K562 (cell line): ENCODE data around the gene ZACN. TPM values are rescaled to one million over a fixed set of nuclear protein-coding genes. Genes with fewer than 3 reads are reported as not detected.

Source experiments
- ATAC-seq: fragments of 200-7000 bp; cut with Tn5 transposase; 3 replicates; pipeline ENCODE4 v1.9.1; 2020; ENCODE audit warnings: moderate library complexity
- BruUV-seq: library from RNA; stranded (reverse); fragments of 400-500 nt; replicated peaks from 2 replicates; lab custom pipeline; 2021; lab: Mats Ljungman, UMichigan
- CTCF ChIA-PET: fragments of 300-600 bp; formaldehyde crosslinking; extraction: SDS; loops from one replicate; lab custom pipeline; 2021; ENCODE audit warnings: low intra/inter-chr PET ratio; lab: Yijun Ruan, JAX
- POLR2A ChIA-PET: fragments of 300-600, 350-650 bp; sonication (Branson Sonifier 250); formaldehyde crosslinking; extraction: SDS; loops from one replicate; lab custom pipeline; 2021; ENCODE audit warnings: antibody characterized with exemption, inconsistent platforms; lab: Yijun Ruan, JAX
- DNase-seq, 4 experiments: peaks; one replicate each; pipeline versions ENCODE4 v3.0.0 to v3.0.0-alpha.2; 2011 to 2018; ENCODE audit warnings: low spot score in 3 of 4, mixed read lengths in 3 of 4; ENCODE audit errors: extremely low read depth in 1 of 4
- FAIRE-seq: peaks from 2 replicates; lab custom pipeline; 2011; peaks lifted over from hg19 to GRCh38; lab: Jason Lieb, UNC
- H2AFZ ChIP-seq: 2 replicates; pipeline ENCODE4 v1.6.0; 2011; ENCODE audit warnings: low read depth, low read length, control low read depth, inconsistent platforms
- H3K27ac ChIP-seq: fragments of 200-600 bp; 3 replicates; pipeline ENCODE4 v1.8.0; 2011; ENCODE audit warnings: low read depth, mild to moderate bottlenecking, control low read depth, inconsistent platforms, low read length, moderate library complexity, mixed read lengths; ENCODE audit errors: extremely low read depth
- H3K27me3 ChIP-seq, 2 experiments: fragments of 300-600 bp in 1 of 2; 2 replicates in 1 of 2; 3 replicates in 1 of 2; pipeline versions ENCODE4 v1.6.0 to v1.8.0; 2011; ENCODE audit warnings: inconsistent platforms in 2 of 2, low read length in 2 of 2, mild to moderate bottlenecking in 1 of 2, mixed read lengths in 1 of 2, moderate library complexity in 1 of 2; ENCODE audit not compliant: control insufficient read depth in 2 of 2, insufficient read depth in 2 of 2
- H3K36me3 ChIP-seq: fragments of 300-600 bp; 3 replicates; pipeline ENCODE4 v1.8.0; 2011; ENCODE audit warnings: mild to moderate bottlenecking, low read length, inconsistent platforms; ENCODE audit not compliant: control insufficient read depth, insufficient read depth
- H3K4me1 ChIP-seq, 2 experiments: fragments of 200-600 bp in 1 of 2; replicated peaks in 1 of 2; 2 replicates in 1 of 2; 3 replicates in 1 of 2; pipeline versions ENCODE4 v1.5.1 to v1.8.0; 2011; ENCODE audit warnings: inconsistent platforms in 2 of 2, low read length in 2 of 2, mild to moderate bottlenecking in 1 of 2, mixed read lengths in 1 of 2, moderate library complexity in 1 of 2; ENCODE audit not compliant: control insufficient read depth in 2 of 2, insufficient read depth in 2 of 2
- H3K4me2 ChIP-seq: 2 replicates; pipeline ENCODE4 v1.6.1; 2011; ENCODE audit warnings: low read length, control low read depth, inconsistent platforms, mixed read lengths; ENCODE audit not compliant: insufficient read depth
- H3K4me3 ChIP-seq: fragments of 200-600 bp; sonication (generic), shearing (Covaris generic); 2 replicates; pipeline ENCODE4 v1.5.1; 2016; ENCODE audit warnings: control low read depth, inconsistent platforms
- H3K79me2 ChIP-seq: fragments of 200-600 bp; 3 replicates; pipeline ENCODE4 v1.8.0; 2011; ENCODE audit warnings: low read length, inconsistent platforms; ENCODE audit not compliant: control insufficient read depth, insufficient read depth
- H3K9ac ChIP-seq, 2 experiments: 2 replicates each; pipeline versions ENCODE4 v1.6.0 to v1.6.1; 2011; ENCODE audit warnings: low read depth in 2 of 2, low read length in 2 of 2, control low read depth in 1 of 2, inconsistent platforms in 1 of 2, mild to moderate bottlenecking in 1 of 2, mixed read lengths in 1 of 2; ENCODE audit not compliant: insufficient read depth in 1 of 2
- H3K9me1 ChIP-seq: one replicate; pipeline ENCODE4 v1.6.0; 2011; ENCODE audit warnings: inconsistent platforms, mild to moderate bottlenecking, low read length, moderate library complexity; ENCODE audit not compliant: control insufficient read depth, insufficient read depth
- H3K9me3 ChIP-seq: replicated peaks from 2 replicates; pipeline ENCODE4 v1.5.1; 2011; ENCODE audit warnings: low read depth, low read length, inconsistent platforms; ENCODE audit not compliant: control insufficient read depth, insufficient read depth
- H4K20me1 ChIP-seq: replicated peaks from 2 replicates; pipeline ENCODE4 v1.6.1; 2011; ENCODE audit warnings: low read length, inconsistent platforms, mixed read lengths; ENCODE audit not compliant: control insufficient read depth, insufficient read depth
- ELF4 ChIP-seq: fragments of 450-650 bp; formaldehyde crosslinking; IDR thresholded peaks from 2 replicates; pipeline ENCODE4 v1.4.0; 2022; ENCODE audit warnings: missing genetic modification characterization
- EWSR1 ChIP-seq: fragments of 450-650 bp; IDR thresholded peaks from 2 replicates; pipeline ENCODE4 v1.6.1; 2018; ENCODE audit warnings: borderline replicate concordance, mild to moderate bottlenecking, low read depth, moderate library complexity; ENCODE audit not compliant: partially characterized antibody
- NFIC ChIP-seq: fragments of 450-650 bp; IDR thresholded peaks from 2 replicates; pipeline ENCODE4 v1.6.1; 2017; ENCODE audit warnings: mild to moderate bottlenecking, inconsistent platforms
- PHB2 ChIP-seq: fragments of 450-650 bp; IDR thresholded peaks from 2 replicates; pipeline ENCODE4 v1.6.1; 2017; ENCODE audit warnings: low read depth
- TAF9B ChIP-seq: fragments of 450-650 bp; IDR thresholded peaks from 2 replicates; pipeline ENCODE4 v1.6.1; 2018; ENCODE audit warnings: mild to moderate bottlenecking; ENCODE audit not compliant: partially characterized antibody
- WGBS: fragments of 100-300 bp; shearing (Covaris generic); methylation state at CpG from one replicate; pipeline ENCODE4 v1.1.6; 2016; ENCODE audit warnings: low coverage, mixed read lengths; ENCODE audit not compliant: insufficient coverage; ENCODE audit errors: missing lambda C conversion rate; 5-methylcytosine and 5-hydroxymethylcytosine counted together
- in situ Hi-C: fragments of 300-500 bp; cut with MboI; formaldehyde crosslinking; loops from 4 replicates; pipeline ENCODE4 v1.15.0; 2018; ENCODE audit warnings: inconsistent platforms, mixed read lengths
- intact Hi-C: fragments of 100-400 bp; cut with micrococcal nuclease; formaldehyde crosslinking; loops from 2 replicates; pipeline ENCODE4 v1.14.2; 2022
- polyA plus RNA-seq, 8 experiments: library from polyadenylated mRNA; depleted of rRNA in 4 of 8; stranded (reverse) in 5 of 8; unstranded in 3 of 8; fragments of >200 nt; fragmentation: Nextera tagmentation in 2 of 8; fragmentation: Illumina TruSeq in 1 of 8; extraction: Ambion mirVana in 2 of 8; extraction: Trizol in 1 of 8; gene quantifications; 2 replicates each; pipeline versions ENCODE4 v1.2.1 to v1.2.3, GENCODE V29; 2011 to 2014; ENCODE audit warnings: inconsistent platforms in 1 of 8, missing spikeins in 1 of 8
- total RNA-seq, 7 experiments: library from RNA; depleted of rRNA in 6 of 7; stranded (reverse); fragments of >200 nt in 6 of 7; fragmentation: Illumina TruSeq in 2 of 7; extraction: Trizol in 2 of 7; gene quantifications; 2 replicates each; pipeline versions ENCODE4 v1.2.1 to v1.2.3, GENCODE V29; 2011 to 2021; ENCODE audit warnings: low replicate concordance in 1 of 7
- TF ChIP-seq, protein P1 (sequence below): sonication (generic); formaldehyde crosslinking; IDR thresholded peaks from 2 replicates; pipeline ENCODE4 v1.4.0; 2020; ENCODE audit warnings: mild to moderate bottlenecking, missing genetic modification reagents
- TF ChIP-seq, protein P2 (sequence below): fragments of 450-650 bp; formaldehyde crosslinking; IDR thresholded peaks from 2 replicates; pipeline ENCODE4 v1.4.0; 2020; ENCODE audit warnings: mild to moderate bottlenecking, moderate library complexity

Gene ZACN
- total and polyA plus RNA-seq, 9 of the 15 experiments (the other 6 are each of a cell fraction or from before 2014, with no cell fraction given), result 0.07 TPM; not detected in 8

DNA sequence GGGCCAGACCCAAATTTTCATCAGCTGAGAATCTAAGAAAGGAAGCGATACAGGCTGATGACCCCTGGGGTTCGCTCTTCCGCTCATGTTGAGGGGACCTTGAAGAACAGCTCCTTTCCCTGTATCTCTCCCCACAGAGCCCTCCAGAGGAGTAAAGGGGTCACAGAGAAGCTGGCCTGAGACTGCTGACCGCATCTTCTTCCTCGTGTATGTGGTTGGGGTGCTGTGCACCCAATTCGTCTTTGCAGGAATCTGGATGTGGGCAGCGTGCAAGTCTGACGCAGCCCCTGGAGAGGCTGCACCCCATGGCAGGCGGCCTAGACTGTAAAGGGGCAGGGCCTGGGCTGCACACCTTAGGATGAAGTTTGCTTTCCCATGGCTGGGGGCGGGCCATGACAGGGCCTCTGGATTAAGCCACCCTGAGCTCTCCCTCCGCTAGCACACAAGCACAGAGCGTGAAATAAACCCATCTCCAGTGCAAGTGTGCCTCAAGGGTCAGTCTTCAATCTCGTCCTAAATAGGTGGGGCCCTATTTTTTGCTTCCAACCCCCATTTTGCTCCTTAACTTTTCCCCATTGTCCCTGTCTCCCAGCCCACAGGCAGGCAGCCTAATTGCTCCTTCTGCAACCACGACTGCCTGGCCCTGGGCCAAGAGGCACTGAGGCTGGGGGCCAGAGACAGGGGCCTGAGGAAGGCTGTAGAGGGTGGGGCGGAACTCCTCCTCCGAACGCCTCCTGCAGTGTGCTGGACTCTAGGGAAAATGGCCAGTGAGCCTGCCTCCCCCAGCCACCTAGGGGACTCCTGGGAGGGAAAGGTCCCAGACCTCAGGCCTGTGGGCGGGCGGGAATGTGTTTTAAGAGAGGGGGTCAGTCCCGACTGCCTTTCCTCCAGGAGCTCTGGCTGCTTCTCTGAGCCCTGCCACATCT lies 3.6 kb downstream of the ZACN start:
- no peak for FAIRE-seq
- no peak for ATAC-seq
- intact Hi-C loops, result no loop called here
- CTCF ChIA-PET, result no interaction called here
- TF ChIP-seq, protein P1, sequence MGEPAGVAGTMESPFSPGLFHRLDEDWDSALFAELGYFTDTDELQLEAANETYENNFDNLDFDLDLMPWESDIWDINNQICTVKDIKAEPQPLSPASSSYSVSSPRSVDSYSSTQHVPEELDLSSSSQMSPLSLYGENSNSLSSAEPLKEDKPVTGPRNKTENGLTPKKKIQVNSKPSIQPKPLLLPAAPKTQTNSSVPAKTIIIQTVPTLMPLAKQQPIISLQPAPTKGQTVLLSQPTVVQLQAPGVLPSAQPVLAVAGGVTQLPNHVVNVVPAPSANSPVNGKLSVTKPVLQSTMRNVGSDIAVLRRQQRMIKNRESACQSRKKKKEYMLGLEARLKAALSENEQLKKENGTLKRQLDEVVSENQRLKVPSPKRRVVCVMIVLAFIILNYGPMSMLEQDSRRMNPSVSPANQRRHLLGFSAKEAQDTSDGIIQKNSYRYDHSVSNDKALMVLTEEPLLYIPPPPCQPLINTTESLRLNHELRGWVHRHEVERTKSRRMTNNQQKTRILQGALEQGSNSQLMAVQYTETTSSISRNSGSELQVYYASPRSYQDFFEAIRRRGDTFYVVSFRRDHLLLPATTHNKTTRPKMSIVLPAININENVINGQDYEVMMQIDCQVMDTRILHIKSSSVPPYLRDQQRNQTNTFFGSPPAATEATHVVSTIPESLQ (CRISPR knock-in tag), result no peak
- TF ChIP-seq NFIC (peak; percentile 83), EWSR1 (no peak), PHB2 (no peak), TAF9B (no peak), ELF4 (no peak)
- TF ChIP-seq, protein P2, sequence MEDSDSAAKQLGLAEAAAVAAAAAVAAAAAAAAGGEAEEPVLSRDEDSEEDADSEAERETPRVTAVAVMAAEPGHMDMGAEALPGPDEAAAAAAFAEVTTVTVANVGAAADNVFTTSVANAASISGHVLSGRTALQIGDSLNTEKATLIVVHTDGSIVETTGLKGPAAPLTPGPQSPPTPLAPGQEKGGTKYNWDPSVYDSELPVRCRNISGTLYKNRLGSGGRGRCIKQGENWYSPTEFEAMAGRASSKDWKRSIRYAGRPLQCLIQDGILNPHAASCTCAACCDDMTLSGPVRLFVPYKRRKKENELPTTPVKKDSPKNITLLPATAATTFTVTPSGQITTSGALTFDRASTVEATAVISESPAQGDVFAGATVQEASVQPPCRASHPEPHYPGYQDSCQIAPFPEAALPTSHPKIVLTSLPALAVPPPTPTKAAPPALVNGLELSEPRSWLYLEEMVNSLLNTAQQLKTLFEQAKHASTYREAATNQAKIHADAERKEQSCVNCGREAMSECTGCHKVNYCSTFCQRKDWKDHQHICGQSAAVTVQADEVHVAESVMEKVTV (CRISPR knock-in tag), result no peak
- TF ChIP-seq, all 486 proteins: peak for 1
- Histone ChIP-seq H3K4me1 (peaks cover 0 to 32% of the 10 kb centered on the region in 2 experiments; a peak in 2 of 5 replicates), H3K9me1 (peaks cover 4% of the 10 kb centered on the region), H3K4me2 (no peak overlapping the region), H3K36me3 (peaks cover 46% of the 10 kb centered on the region; the same call in 2 of the 3 replicates), H4K20me1 (peaks cover 9% of the 10 kb centered on the region; the same call in 1 of the 2 replicates), H3K27me3 (peaks cover 6 to 17% of the 10 kb centered on the region in 2 experiments; a peak in 4 of 5 replicates), H3K9me3 (no peaks in the 10 kb centered on the region), H3K4me3 (no peak overlapping the region), H3K9ac (peak overlapping the region in 1 of 2 experiments; percentile 82; a peak in 2 of 4 replicates), H3K27ac (no peak overlapping the region), H3K79me2 (no peaks in the 10 kb centered on the region), H2AFZ (no peak overlapping the region)
- POLR2A ChIA-PET, result interaction anchor here (0.6 to 1.0 kb wide), 3 partner anchors 9 to 187 kb away, joined by 3 read pairs; no protein-coding TSS in a partner anchor
- TSS peak; percentile 28 for BruUV-seq
- 70% methylated on average over 19 of the region's 20 CpGs for WGBS
- in situ Hi-C loops, result no loop called here
- DNase-seq, result no peak
